Tibial artery (tissue), 4 donors: ENCODE results near the gene CDCA4.

ENCODE experiments used
- DNase-seq, 2 donors: peaks; one replicate each; pipeline ENCODE4 v3.0.0-alpha.2; 2019
- H3K27ac ChIP-seq, 2 donors: fragments of 200-600 bp; sonication (generic) in 1 of 2; 1 replicate in 1 of 2; 2 replicates in 1 of 2; pipeline ENCODE4 v1.5.1; 2018 to 2019; ENCODE audit warnings: mild to moderate bottlenecking in 1 of 2
- H3K27me3 ChIP-seq, 2 donors: fragments of 200-600 bp; sonication (generic) in 1 of 2; one replicate each; pipeline versions ENCODE4 v1.5.1 to v1.6.0; 2016 to 2019
- H3K36me3 ChIP-seq, 3 donors: fragments of 200-600 bp; sonication (generic) in 2 of 3; one replicate each; pipeline ENCODE4 v1.5.1; 2016 to 2019; ENCODE audit warnings: mild to moderate bottlenecking in 2 of 3
- H3K4me1 ChIP-seq, 4 donors: fragments of 200-600 bp; sonication (generic) in 2 of 4; 1 replicate in 3 of 4; 2 replicates in 1 of 4; pipeline ENCODE4 v1.5.1; 2016 to 2019
- H3K4me3 ChIP-seq, 2 donors: fragments of 200-600 bp; sonication (generic) in 1 of 2; 1 replicate in 1 of 2; 2 replicates in 1 of 2; pipeline ENCODE4 v1.5.1; 2018 to 2019; ENCODE audit warnings: mild to moderate bottlenecking in 2 of 2
- H3K9me3 ChIP-seq, 3 donors: fragments of 200-600 bp; sonication (generic) in 1 of 3; one replicate each; pipeline ENCODE4 v1.5.1; 2016 to 2019
- intact Hi-C: fragments of 100-400 bp; cut with DNase I; formaldehyde crosslinking; loops from one replicate; pipeline ENCODE4 v1.15.0; 2023; ENCODE audit warnings: low total_unique reads
- TF ChIP-seq, protein P1 (sequence below), 2 experiments: fragments of 200-600 bp in 1 of 2; fragments of 450-650 bp in 1 of 2; IDR thresholded peaks; one replicate each; pipeline ENCODE4 v1.5.1; 2017 to 2019; ENCODE audit warnings: antibody characterized with exemption in 2 of 2, mild to moderate bottlenecking in 1 of 2, moderate library complexity in 1 of 2

CDCA4 gene

DNA sequence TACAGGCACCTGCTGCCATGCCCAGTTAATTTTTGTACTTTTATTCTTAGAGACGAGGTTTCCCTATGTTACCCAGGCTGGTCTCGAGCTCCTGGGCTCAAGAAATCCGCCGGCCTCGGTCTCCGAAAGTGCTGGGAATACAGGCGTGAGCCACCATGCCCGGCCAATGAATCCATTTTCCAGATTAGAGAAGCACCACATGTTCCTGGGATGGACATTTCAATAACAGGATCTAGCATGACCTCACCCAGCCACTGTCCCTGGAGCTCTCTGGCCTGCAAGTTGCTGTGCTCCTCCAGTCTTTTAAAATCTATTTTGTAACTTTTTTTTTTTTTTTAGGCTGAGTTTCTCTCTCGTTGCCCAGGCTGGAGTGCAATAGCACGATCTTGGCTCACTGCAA lies 42.2 kb upstream of the CDCA4 start:
- Histone ChIP-seq H3K27me3 (peaks cover 0 to 67% of the 10 kb centered on the region in 2 donors), H3K27ac (no peak overlapping the region), H3K9me3 (no peaks in the 10 kb centered on the region), H3K4me3 (no peak overlapping the region), H3K4me1 (peaks cover 0 to 4% (median 0%) of the 10 kb centered on the region in 4 donors), H3K36me3 (no peaks in the 10 kb centered on the region)
- intact Hi-C loops: no loop called here
- no peak for DNase-seq
- TF ChIP-seq, protein P1, sequence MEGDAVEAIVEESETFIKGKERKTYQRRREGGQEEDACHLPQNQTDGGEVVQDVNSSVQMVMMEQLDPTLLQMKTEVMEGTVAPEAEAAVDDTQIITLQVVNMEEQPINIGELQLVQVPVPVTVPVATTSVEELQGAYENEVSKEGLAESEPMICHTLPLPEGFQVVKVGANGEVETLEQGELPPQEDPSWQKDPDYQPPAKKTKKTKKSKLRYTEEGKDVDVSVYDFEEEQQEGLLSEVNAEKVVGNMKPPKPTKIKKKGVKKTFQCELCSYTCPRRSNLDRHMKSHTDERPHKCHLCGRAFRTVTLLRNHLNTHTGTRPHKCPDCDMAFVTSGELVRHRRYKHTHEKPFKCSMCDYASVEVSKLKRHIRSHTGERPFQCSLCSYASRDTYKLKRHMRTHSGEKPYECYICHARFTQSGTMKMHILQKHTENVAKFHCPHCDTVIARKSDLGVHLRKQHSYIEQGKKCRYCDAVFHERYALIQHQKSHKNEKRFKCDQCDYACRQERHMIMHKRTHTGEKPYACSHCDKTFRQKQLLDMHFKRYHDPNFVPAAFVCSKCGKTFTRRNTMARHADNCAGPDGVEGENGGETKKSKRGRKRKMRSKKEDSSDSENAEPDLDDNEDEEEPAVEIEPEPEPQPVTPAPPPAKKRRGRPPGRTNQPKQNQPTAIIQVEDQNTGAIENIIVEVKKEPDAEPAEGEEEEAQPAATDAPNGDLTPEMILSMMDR (IDR thresholded peaks at IDR 0.05): no peak

DNA sequence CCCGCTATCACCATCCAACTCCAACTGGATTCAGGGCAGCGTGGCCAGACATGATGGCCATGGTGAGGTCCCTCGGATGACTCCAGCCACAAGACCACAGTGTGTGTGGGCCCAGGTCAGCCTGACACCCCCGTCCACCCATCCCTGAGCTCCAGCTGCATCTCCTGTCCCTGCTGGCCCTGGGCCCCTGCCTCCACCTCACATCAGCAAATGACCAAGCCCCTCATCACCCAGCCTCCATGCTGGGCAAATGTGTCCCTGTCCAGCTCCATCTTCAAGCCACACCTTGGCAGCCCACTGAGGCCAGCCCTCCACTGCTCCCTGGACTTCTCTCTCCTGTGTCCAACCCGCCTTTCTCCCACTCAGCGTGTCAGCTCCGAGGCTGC lies 41.2 kb upstream of the CDCA4 start:
- peaks cover 0 to 4% (median 0%) of the 10 kb centered on the region in 4 donors for H3K4me1 ChIP-seq
- peak in 1 of 2 donors; percentile 17 for DNase-seq
- TF ChIP-seq, protein P1 (IDR thresholded peaks at IDR 0.05): no peak
- H3K9me3 ChIP-seq: no peaks in the 10 kb centered on the region
- peaks cover 0 to 63% of the 10 kb centered on the region in 2 donors for H3K27me3 ChIP-seq
- H3K36me3 ChIP-seq: no peaks in the 10 kb centered on the region
- no peak overlapping the region for H3K4me3 ChIP-seq
- intact Hi-C loops: no loop called here
- no peak overlapping the region for H3K27ac ChIP-seq

DNA sequence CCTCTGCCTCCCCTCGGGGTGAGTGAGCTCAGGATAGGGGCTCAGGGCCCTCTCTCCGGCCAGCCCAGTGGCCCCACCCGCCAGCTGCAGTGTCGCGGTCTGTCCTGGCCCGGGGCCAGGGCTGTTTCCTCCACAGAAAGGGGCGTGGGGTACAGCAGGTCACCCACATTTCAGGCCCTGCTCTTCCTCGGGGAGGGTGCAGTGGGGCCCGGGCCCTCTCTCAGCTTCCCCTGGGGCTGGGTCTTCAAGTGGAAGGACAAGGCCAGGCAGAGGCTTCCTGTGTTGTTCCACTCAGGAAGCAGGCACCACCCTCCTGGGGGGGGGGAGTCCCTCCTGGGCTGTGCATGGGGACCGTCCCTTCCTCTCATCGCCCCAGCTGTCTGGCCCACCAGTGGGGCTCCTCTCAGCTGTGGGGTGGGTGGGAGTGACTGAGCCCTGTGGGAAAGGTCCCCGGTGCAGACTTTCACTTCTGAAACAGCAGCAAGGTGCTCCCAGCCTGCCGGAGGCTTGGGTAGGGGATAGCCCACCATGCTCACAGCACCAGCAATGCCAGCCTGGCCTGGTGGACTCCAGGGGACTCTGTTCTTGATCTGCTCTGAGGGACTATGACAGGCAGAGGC lies 40.7 kb upstream of the CDCA4 start:
- DNase-seq: peak in 1 of 2 donors; percentile 51
- intact Hi-C loops: no loop called here
- peaks cover 0 to 4% (median 0%) of the 10 kb centered on the region in 4 donors for H3K4me1 ChIP-seq
- TF ChIP-seq, protein P1 (IDR thresholded peaks at IDR 0.05): no peak
- peaks cover 0 to 63% of the 10 kb centered on the region in 2 donors for H3K27me3 ChIP-seq
- no peaks in the 10 kb centered on the region for H3K36me3 ChIP-seq
- H3K4me3 ChIP-seq: no peak overlapping the region
- no peak overlapping the region for H3K27ac ChIP-seq
- H3K9me3 ChIP-seq: no peaks in the 10 kb centered on the region

DNA sequence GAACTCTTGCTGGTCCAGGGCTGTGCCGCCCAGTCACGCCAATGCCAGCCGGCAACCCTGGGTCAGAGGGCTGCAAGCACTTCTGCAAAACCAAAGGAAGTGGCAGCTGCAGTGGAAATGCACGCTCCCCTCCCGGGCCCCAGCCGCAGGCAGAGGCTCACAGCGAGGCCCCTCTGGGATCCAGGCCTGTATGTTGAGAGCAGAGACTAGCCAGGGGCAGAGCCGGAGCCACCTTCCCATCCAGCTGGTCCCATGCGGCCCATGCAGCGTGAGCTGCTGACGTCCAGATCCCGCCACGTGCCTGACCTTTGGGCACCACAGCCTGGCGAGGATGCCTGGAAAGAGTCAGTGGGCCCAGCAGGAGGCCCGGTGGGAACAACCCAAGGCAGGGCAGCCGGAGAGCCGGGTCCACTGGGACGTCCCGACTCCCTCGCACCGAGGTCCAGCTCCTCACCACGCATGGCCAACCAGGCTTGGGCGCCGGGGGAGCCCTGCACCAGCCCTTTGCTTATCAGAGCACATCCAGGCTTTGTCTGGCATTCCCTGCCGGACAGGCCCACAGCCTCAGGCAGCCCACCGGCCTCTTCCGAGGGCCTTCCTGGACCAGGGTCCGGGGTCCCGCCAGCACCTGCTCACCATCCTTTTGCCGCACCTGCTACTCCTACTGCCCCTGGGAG lies 40.0 kb upstream of the CDCA4 start:
- intact Hi-C loops: no loop called here
- TF ChIP-seq, protein P1 (IDR thresholded peaks at IDR 0.05): no peak
- Histone ChIP-seq H3K9me3 (no peaks in the 10 kb centered on the region), H3K4me1 (peaks cover 0 to 4% (median 0%) of the 10 kb centered on the region in 4 donors), H3K27me3 (peaks cover 0 to 62% of the 10 kb centered on the region in 2 donors), H3K4me3 (no peak overlapping the region), H3K36me3 (no peaks in the 10 kb centered on the region), H3K27ac (no peak overlapping the region)
- DNase-seq: no peak

DNA sequence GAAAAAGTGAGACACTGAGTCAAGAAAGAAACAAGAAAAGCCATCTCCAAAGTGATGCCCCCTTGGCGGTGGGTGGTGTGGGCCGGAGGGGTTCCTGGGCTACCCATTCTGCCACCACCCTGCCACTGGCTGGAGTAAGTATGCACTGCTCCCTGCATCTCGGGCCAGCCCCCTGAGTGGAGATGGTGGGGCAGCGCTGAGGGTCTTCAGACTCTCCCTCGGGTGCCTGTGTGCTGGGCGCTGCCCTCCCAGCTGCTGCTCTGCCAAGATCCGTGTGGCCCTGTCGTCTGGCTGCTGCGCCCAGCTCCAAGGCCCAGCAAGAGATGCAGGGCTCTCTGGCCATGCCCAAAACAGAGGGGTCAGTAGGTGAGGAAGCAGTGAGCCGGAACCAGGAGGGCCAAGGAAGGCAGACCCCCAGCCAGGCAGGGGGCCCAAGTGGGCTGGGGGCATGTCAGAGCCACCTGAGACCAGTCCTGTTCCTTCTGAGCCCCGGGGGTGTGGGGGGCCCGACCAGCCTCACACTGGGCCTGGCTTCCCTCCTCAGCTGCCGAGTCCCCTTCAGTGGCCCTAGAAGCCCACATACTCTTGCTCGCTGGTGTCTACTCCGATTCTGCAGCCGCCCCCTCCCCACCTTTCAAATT lies 39.2 kb upstream of the CDCA4 start:
- H3K9me3 ChIP-seq: no peaks in the 10 kb centered on the region
- intact Hi-C loops: no loop called here
- H3K27ac ChIP-seq: no peak overlapping the region
- no peak overlapping the region for H3K4me3 ChIP-seq
- no peak for DNase-seq
- no peaks in the 10 kb centered on the region for H3K36me3 ChIP-seq
- peaks cover 0 to 4% (median 0%) of the 10 kb centered on the region in 4 donors for H3K4me1 ChIP-seq
- TF ChIP-seq, protein P1 (IDR thresholded peaks at IDR 0.05): no peak
- peaks cover 0 to 59% of the 10 kb centered on the region in 2 donors for H3K27me3 ChIP-seq
